Measurements from ENCODE around the gene KIF4A.
"Not testable (repeated sequence)": the region's sequence is repeated elsewhere in the genome, so short reads cannot be mapped to it uniquely, and the experiment has no call there.

Gene KIF4A

GRCh38 chrX:70289168-70289792, 624 bp upstream of the KIF4A start:
- no peak for DNase-seq

- DNase-seq, result no peak
Observed at GRCh38 chrX:70292788-70293187, 2.9 kb downstream of the KIF4A start.

GRCh38 chrX:70293621-70294020, 3.7 kb downstream of the KIF4A start:
- DNase-seq, result no peak

GRCh38 chrX:70301716-70302115, 11.8 kb downstream of the KIF4A start:
- DNase-seq, result no peak

- DNase-seq, result no peak
Observed at GRCh38 chrX:70313503-70313902, 23.6 kb downstream of the KIF4A start.

DNA sequence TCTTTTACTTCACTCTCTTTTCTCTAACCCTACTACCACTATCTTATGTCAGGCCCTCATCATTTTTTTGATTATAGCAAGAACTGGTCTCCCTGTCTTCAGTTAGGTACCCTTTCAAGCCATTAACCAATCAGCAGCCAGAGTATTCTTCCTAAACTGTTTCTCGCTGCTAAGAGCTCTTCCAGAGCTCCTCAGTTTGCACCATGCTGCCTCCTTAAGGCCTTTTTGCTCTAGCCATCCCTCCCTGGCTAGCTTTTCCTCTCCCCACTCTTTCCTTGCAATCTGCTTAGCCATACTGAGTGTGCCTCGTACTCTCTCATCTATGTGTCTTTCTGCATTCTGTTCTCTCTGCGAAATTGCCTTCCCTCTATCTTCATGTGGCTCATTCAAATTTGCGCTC, 32.9 kb downstream of the KIF4A start:
- no peak for DNase-seq

GRCh38 chrX:70323628-70324027, 33.7 kb downstream of the KIF4A start:
- not testable (repeated sequence) for DNase-seq

DNA sequence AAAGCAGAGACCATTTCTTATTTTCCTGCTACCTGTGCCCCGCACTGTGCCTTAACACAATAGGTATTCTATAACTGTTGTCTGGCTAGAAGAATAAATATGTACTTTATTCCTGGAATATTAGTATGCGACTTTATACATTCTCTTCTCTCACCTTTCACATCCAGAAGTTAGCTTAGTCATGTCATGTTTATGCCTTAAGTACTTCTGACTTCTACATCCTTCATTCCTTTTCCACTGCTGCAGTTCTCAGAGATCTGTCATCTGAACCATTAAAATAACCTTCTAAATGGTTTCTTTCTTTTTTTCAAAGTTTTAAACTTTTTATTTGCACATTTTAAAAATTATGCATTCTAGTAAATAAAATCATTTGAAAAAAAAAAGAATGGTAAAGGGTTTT, 34.4 kb downstream of the KIF4A start:
- DNase-seq, result no peak

DNA sequence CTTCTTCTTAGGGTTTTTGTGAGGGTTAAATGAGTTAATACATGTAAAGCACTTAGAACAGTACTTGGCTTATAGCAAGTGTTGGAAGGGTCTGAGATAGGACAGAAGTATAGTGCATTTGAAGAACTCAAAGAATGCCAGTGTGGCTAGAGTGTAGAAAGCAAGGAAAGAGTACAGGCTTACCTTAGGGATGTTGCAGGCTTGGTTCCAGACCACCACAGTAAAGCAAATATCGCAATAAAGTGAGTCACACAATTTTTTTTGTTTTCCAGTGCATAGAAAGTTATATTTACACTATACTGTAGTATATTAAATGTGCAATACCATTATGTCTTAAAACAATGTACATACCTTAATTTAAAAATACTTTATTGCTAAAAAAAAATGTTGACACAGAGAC, 41.3 kb downstream of the KIF4A start:
- DNase-seq, result no peak

- DNase-seq, result no peak
Observed at GRCh38 chrX:70332600-70332999, 42.7 kb downstream of the KIF4A start.

GRCh38 chrX:70336767-70337166, 46.9 kb downstream of the KIF4A start:
- DNase-seq, result no peak

- DNase-seq, result no peak
Observed at GRCh38 chrX:70338290-70338689, 48.4 kb downstream of the KIF4A start.

DNA sequence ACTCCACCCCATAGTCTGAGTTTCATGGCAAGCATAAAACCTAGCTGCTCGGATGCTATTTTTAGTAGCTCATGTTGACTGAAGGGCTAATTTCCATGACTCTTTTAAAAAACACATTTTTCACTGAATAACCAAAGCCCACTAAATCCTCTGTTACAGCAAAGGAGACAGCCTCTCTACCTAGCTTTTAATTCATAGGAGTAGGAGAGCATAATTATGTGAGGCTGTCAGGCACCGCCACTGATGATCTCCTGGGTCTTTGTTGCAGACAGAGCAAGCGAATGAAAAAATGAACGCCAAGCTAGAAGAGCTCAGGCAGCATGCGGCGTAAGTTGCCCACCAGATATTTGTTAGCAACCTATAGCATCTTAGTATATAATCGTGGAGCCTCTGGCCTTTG, 53.5 kb downstream of the KIF4A start:
- no peak for DNase-seq

DNA sequence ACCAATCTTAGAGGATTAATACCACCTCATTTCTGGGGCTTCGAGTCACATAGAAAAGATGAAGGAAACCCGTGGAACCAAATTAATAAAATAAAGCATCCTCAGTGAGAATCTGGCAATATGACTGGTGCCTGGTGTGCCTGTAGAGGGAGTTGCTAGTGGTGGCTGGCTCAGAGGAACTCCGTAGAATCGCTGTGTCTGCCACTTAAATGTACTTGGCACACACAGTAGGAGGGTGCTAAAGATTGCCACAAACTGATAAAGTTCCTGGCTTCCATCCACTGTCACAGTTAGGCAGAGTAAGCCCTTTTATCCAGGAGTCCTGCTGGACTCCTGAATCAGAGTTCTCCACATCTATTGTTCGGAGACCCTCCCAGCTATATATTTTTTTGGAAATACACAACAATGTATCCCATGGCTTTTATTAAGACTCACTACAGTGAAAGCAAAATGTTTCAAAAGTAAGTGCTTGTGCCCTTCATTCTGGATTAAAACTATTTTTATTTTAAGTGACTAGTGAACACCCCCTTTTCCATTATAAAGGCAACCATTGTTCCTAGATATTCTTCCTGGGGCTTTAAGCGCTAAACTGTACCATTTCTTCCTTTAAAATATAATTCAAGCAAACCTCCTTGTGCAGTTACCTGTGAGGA, 56.6 kb downstream of the KIF4A start:
- no peak for DNase-seq

GRCh38 chrX:70348825-70349224, 58.9 kb downstream of the KIF4A start:
- DNase-seq, result not testable (repeated sequence)

GRCh38 chrX:70349367-70350125, 59.6 kb downstream of the KIF4A start:
- DNase-seq, result not testable (repeated sequence)

DNA sequence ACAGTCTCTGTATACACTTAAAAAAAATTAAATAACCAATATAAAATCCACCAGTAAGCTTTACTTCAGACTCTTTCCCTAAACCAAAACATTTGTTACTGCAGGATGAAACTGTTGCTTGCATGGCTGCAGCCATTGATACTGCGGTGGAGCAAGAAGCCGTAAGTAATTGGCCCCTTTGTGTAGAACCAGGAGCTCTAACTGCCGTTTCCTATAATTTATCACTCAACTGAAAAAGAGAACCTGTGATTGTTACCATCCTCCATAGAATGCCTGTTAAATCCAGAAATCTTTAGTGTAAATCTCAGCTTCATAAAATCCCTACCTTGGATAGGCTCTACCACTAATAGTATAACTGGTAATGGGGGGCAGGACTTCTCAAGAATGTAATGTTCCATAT, 62.6 kb downstream of the KIF4A start:
- DNase-seq, result no peak

- no peak for DNase-seq
Observed at GRCh38 chrX:70353514-70353913, 63.6 kb downstream of the KIF4A start.

DNA sequence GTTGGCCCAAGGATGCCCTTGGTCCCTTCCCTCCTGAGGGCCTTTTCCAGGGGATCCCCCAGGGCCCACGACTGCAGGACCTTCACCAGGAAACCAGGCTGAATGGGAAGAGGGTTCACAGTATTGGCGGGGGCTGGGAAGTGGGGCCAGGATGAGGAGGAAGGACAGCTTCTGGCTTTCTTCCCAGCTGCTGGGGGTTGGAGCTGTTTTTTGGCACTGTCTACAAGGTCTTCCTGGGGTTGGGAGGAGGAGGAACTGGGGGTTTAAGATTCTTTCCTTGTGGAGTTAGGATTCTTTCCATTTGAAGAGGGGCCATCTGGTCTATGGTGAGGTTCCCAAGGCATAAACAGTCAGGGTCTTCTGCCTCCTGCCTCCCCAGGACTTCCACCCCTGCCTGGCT, 64.8 kb downstream of the KIF4A start:
- DNase-seq, result no peak

DNA sequence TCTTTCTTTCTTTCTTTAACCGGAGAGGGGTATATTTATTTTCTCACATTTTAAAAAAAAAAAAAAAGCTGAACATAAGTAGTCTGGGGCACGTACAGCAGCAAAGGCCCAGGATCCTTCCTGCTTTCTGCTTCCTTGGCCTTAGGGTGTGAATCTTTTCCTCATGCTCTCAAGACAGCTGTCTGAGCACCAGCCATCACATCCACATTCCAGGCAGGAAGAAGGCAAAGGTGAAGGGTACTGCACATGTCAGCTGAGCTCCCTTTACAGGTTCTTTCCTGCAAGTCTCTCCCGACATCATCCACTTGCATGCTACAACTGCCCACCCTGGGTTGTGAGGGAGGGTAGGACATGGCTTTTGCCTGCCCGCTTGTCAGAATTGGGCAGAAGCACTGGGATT, 69.6 kb downstream of the KIF4A start:
- no peak for DNase-seq

DNA sequence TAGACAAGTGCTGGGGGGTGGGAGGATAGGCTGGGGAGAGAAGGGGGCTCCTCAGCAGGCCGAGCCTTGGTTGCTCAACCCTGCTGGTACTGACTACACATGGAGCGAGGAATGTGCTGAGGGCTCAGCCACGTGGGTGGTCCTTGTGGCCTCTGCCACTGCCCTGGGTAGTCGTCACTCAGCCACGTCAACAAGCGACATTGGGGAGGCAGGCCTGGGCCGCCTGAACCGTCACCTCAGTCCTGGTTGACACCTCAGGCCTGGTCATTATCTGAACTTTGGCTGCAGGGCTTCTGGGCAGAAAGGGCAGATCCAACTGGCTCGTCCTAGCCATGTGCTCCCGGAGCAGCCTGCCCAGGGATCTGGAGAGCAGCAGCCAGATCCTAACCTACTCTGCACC, 70.5 kb downstream of the KIF4A start:
- no peak for DNase-seq

GRCh38 chrX:70368731-70369130, 78.8 kb downstream of the KIF4A start:
- DNase-seq, result not testable (repeated sequence)

- no peak for DNase-seq
Observed at GRCh38 chrX:70386235-70386634, 96.3 kb downstream of the KIF4A start.

GRCh38 chrX:70398899-70399298, 109.0 kb downstream of the KIF4A start:
- peak; percentile 34 to 75 for DNase-seq
